ENCODE results near the gene SORBS2. TPM values are rescaled to one million over a fixed set of nuclear protein-coding genes. Genes with fewer than 3 reads are reported as not detected.
A peak's percentile ranks its signal among the peaks of the same experiment; 100 is the strongest.

Gene SORBS2
- total RNA-seq, 3 donors from 2014 or later, result 44.9 to 416 (median 53.7) TPM

- H3K36me3 ChIP-seq (ENCODE audit: low read depth), result no peaks in the 10 kb centered on the region
- no peak overlapping the region for H3K4me3 ChIP-seq
- ATAC-seq (peak; percentile 23), DNase-seq (peak; percentile 42 to 53 (median 46))
- no peaks in the 10 kb centered on the region for H3K9me3 ChIP-seq
- intact Hi-C loops (cut with DNase I, micrococcal nuclease), result no loop called here
- no peaks in the 10 kb centered on the region for H3K4me1 ChIP-seq (ENCODE audit: low read depth)
- TF ChIP-seq, protein P1, sequence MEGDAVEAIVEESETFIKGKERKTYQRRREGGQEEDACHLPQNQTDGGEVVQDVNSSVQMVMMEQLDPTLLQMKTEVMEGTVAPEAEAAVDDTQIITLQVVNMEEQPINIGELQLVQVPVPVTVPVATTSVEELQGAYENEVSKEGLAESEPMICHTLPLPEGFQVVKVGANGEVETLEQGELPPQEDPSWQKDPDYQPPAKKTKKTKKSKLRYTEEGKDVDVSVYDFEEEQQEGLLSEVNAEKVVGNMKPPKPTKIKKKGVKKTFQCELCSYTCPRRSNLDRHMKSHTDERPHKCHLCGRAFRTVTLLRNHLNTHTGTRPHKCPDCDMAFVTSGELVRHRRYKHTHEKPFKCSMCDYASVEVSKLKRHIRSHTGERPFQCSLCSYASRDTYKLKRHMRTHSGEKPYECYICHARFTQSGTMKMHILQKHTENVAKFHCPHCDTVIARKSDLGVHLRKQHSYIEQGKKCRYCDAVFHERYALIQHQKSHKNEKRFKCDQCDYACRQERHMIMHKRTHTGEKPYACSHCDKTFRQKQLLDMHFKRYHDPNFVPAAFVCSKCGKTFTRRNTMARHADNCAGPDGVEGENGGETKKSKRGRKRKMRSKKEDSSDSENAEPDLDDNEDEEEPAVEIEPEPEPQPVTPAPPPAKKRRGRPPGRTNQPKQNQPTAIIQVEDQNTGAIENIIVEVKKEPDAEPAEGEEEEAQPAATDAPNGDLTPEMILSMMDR (IDR thresholded peaks at IDR 0.05), result no peak
These were observed 270.7 kb downstream of the SORBS2 start for GRCh38 chr4:185541251-185541727.

DNA sequence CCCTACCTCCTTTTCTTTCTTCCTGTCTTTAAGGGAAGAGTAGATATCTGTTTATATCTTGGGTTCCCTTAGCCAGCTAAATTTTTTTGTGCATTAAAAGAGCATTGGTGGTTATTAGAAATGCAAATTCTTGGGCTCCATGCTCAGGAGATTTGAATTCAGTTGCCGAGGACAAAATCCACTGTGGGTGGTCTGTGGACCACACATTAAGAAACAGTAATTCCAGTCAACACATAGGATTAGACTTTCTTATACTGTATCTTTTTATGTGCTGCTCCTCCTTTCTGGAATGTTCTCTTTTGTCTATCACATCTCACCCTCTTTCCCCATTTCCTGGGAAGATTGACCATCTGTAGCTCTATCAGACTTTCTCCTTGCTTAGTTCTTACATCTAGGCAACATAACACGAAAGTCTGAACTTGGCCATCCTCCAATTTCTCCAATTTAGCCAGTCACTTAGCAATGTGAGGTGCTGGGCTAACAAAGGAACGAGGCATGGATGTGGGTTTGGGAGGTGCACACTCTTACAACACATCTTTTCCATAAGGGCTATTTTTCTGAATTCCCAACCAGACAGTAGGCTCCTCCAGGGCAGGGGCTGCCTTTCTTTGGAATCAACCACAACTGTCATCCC lies 271.4 kb downstream of the SORBS2 start:
- Histone ChIP-seq H3K4me1 (ENCODE audit: low read depth) (no peaks in the 10 kb centered on the region), H3K9me3 (no peaks in the 10 kb centered on the region), H3K36me3 (ENCODE audit: low read depth) (no peaks in the 10 kb centered on the region), H3K4me3 (no peak overlapping the region)
- TF ChIP-seq, protein P1 (IDR thresholded peaks at IDR 0.05), result no peak
- DNase-seq (no peak), ATAC-seq (no peak)
- intact Hi-C loops (cut with DNase I, micrococcal nuclease), result no loop called here

DNA sequence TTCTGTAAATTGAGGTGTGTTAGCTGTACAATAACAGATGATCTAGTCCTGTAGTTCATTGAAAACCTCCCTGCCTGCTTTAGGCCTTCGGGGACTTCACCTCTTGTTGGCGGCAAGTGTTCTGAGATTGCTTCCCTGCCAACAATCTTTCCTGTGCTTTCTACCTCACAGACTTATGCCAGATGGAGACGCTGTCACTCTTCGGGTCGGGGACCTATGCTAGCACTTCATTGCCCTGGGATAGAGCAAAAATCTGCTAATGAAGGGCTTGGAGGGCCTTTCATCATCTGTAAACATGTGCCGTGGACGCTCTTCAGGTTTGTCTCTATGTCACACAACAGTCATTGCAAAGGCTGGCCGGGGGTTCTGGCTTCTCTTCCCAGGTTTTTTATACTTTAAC lies 272.0 kb downstream of the SORBS2 start:
- no peak for ATAC-seq
- TF ChIP-seq, protein P1 (IDR thresholded peaks at IDR 0.05), result no peak
- H3K9me3 ChIP-seq, result no peaks in the 10 kb centered on the region
- no peak for DNase-seq
- H3K4me3 ChIP-seq, result no peak overlapping the region
- peaks cover 3% of the 10 kb centered on the region for H3K4me1 ChIP-seq (ENCODE audit: low read depth)
- no peaks in the 10 kb centered on the region for H3K36me3 ChIP-seq (ENCODE audit: low read depth)
- intact Hi-C loops (cut with DNase I, micrococcal nuclease), result no loop called here

DNA sequence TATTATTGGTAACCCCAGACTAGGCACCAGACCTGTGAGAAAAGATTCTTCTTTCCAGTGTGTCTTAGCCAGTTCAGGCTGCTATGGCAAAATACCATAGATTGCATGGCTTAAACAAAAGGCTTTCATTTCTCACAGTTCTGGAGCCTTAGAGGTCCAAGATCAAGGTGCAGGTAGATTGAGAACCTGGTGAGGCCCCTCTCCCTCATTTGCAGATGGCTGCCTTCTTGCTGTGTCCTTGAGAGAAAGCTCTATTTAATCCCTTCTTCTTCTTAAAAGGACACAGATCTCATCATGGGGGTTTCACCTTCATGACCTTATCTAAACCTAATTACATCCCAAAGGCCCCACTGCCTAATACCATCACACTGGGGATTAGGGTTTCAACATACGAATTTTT lies 273.2 kb downstream of the SORBS2 start:
- DNase-seq, result no peak
- ATAC-seq, result no peak
- no peaks in the 10 kb centered on the region for H3K36me3 ChIP-seq (ENCODE audit: low read depth)
- peaks cover 5% of the 10 kb centered on the region for H3K4me1 ChIP-seq (ENCODE audit: low read depth)
- intact Hi-C loops (cut with DNase I, micrococcal nuclease), result no loop called here
- H3K9me3 ChIP-seq, result no peaks in the 10 kb centered on the region
- TF ChIP-seq, protein P1 (IDR thresholded peaks at IDR 0.05), result no peak
- H3K4me3 ChIP-seq, result no peak overlapping the region

- DNase-seq, result no peak
- intact Hi-C loops (cut with DNase I, micrococcal nuclease), result no loop called here
- ATAC-seq, result peak; percentile 38
- TF ChIP-seq, protein P1 (IDR thresholded peaks at IDR 0.05), result no peak
- H3K4me1 ChIP-seq (ENCODE audit: low read depth), result peaks cover 5% of the 10 kb centered on the region
- no peaks in the 10 kb centered on the region for H3K36me3 ChIP-seq (ENCODE audit: low read depth)
- H3K4me3 ChIP-seq, result no peak overlapping the region
- H3K9me3 ChIP-seq, result no peaks in the 10 kb centered on the region
These were observed 275.6 kb downstream of the SORBS2 start for GRCh38 chr4:185536411-185536709.

Data from mucosa of descending colon (tissue), 3 donors.